AG10803 (cell line): ENCODE results near the gene EIF3L.

Source experiments
- DNase-seq: peaks from one replicate; pipeline ENCODE4 v3.0.0; 2010; ENCODE audit warnings: low read depth
- H3K4me3 ChIP-seq: 2 replicates; pipeline ENCODE4 v1.5.1; 2011; ENCODE audit warnings: mild to moderate bottlenecking, low read length, control low read depth
- CTCF ChIP-seq: conservative IDR thresholded peaks from 2 replicates; pipeline ENCODE4 v1.5.1; 2011; ENCODE audit warnings: mild to moderate bottlenecking, low read length, control low read depth, inconsistent platforms

The EIF3L gene

GRCh38 chr22:37909766-37910165, 60.5 kb downstream of the EIF3L start:
- H3K4me3 ChIP-seq = peak overlapping the region; percentile 20
- peak; percentile 84 for DNase-seq

GRCh38 chr22:37910890-37911672, 61.9 kb downstream of the EIF3L start:
- TF ChIP-seq CTCF = no peak
- no peak for DNase-seq
- no peak overlapping the region for H3K4me3 ChIP-seq

More at GRCh38 chr22:37909766-37910165, 60.5 kb downstream of the EIF3L start:
- no peak for TF ChIP-seq CTCF

GRCh38 chr22:37911697-37912096, 62.5 kb downstream of the EIF3L start:
- no peak for TF ChIP-seq CTCF
- no peak overlapping the region for H3K4me3 ChIP-seq
- DNase-seq = no peak

- no peak overlapping the region for H3K4me3 ChIP-seq
- no peak for TF ChIP-seq CTCF
- no peak for DNase-seq
Measured at GRCh38 chr22:37912171-37912570, 63.0 kb downstream of the EIF3L start.

- TF ChIP-seq CTCF = no peak
- no peak overlapping the region for H3K4me3 ChIP-seq
- DNase-seq = no peak
Measured at GRCh38 chr22:37913233-37913721, 64.1 kb downstream of the EIF3L start.

GRCh38 chr22:37916311-37916710, 67.1 kb downstream of the EIF3L start:
- DNase-seq = no peak
- no peak overlapping the region for H3K4me3 ChIP-seq
- TF ChIP-seq CTCF = no peak
